Pancreas (tissue), 10 donors: ENCODE results near the gene TGFBR1. TPM values are rescaled to one million over a fixed set of nuclear protein-coding genes. Genes with fewer than 3 reads are reported as not detected.
A peak's percentile ranks its signal among the peaks of the same experiment; 100 is the strongest.

Experiments used
- ATAC-seq, 4 donors: fragments of 200-7000 bp; cut with Tn5 transposase; one replicate each; pipeline versions ENCODE4 v1.8.0 to v1.9.1; 2020; ENCODE audit warnings: mild to moderate bottlenecking in 4 of 4, moderate library complexity in 4 of 4
- DNase-seq, 6 donors: peaks; one replicate each; pipeline ENCODE4 v3.0.0-alpha.2; 2020
- FAIRE-seq: peaks from 2 replicates; lab custom pipeline; 2012; peaks lifted over from hg19 to GRCh38; lab: Jason Lieb, UNC
- H3K27ac ChIP-seq, 4 donors: fragments of 200-600 bp; sonication (generic); 1 replicate in 3 of 4; 2 replicates in 1 of 4; pipeline versions ENCODE4 v1.5.0 to v1.8.0; 2020
- H3K27me3 ChIP-seq, 4 donors: fragments of 200-600 bp; one replicate each; pipeline ENCODE4 v1.8.0; 2021
- H3K36me3 ChIP-seq, 3 donors: fragments of 200-600 bp; sonication (generic) in 1 of 3; one replicate each; pipeline versions ENCODE4 v1.5.0 to v1.8.0; 2020 to 2021
- H3K4me1 ChIP-seq, 3 donors: fragments of 200-600 bp; one replicate each; pipeline ENCODE4 v1.8.0; 2021
- H3K4me3 ChIP-seq, 4 donors: fragments of 200-600 bp; sonication (generic) in 2 of 4; one replicate each; pipeline versions ENCODE4 v1.5.0 to v1.8.0; 2020 to 2021
- H3K9me3 ChIP-seq, 4 donors: fragments of 200-600 bp; one replicate each; pipeline ENCODE4 v1.8.0; 2021
- CTCF ChIP-seq, 4 donors: fragments of 200-600 bp; sonication (generic) in 3 of 4; IDR thresholded peaks; one replicate each; pipeline versions ENCODE4 v1.5.0 to v1.8.0; 2021; ENCODE audit warnings: antibody characterized with exemption in 4 of 4
- WGBS, 2 donors: extraction: QIAGEN DNeasy Blood & Tissue Kit; methylation state at CpG; one replicate each; pipeline ENCODE4 v1.1.7; 2013; 5-methylcytosine and 5-hydroxymethylcytosine counted together
- intact Hi-C, 3 donors: fragments of 100-400 bp; cut with DNase I; formaldehyde crosslinking; loops; one replicate each; pipeline versions ENCODE4 v1.11.1 to v1.14.2; 2022
- polyA plus RNA-seq, 2 donors: library from polyadenylated mRNA; stranded (reverse); fragments of 200-250 nt; gene quantifications; one replicate each; pipeline ENCODE4 v1.2.3, GENCODE V29; 2013
- total RNA-seq, 6 donors: library from RNA; stranded (reverse); fragmentation: NEBNext Ultra II Directional in 4 of 6; extraction: Animal tissue kit (Norgen Biotek cat#: 25700) in 4 of 6; gene quantifications; one replicate each; pipeline versions ENCODE4 v1.2.1 to v1.2.4, GENCODE V29; 2021 to 2023
- donor health status: healthy with polysubstance abuse.
- donor health status: DM: no; HTN: no; CAD: no; lungs with moderate emphysema.
- donor health status: DM: no; HTN: no; CAD: no.
- donor health status: control.
- donor health status: control.
- donor health status: Bipolar disorder and iron deficiency.
- donor health status: DM: yes; HTN: yes; CAD: no.
- donor health status: DM: no; HTN: no; CAD: no.
- donor health status: DM: no; HTN: no; CAD: no.
- donor health status: DM: yes; HTN: yes; CAD: no.

TGFBR1 gene
- total and polyA plus RNA-seq, 8 donors, result 3.5 to 43.6 (median 12.2) TPM

GRCh38 chr9:99172124-99173091, 67.5 kb downstream of the TGFBR1 start:
- no peaks in the 10 kb centered on the region for H3K4me1 ChIP-seq
- H3K36me3 ChIP-seq, result no peaks in the 10 kb centered on the region
- TF ChIP-seq CTCF (IDR thresholded peaks at IDR 0.05), result no peak
- peak in 1 of 4 donors; percentile 38 for ATAC-seq
- H3K27me3 ChIP-seq, result no peaks in the 10 kb centered on the region
- DNase-seq, result no peak
- intact Hi-C loops, result no loop called here
- no peak overlapping the region for H3K27ac ChIP-seq
- WGBS, 2 donors, result 58 to 61% methylated on average over 10 of the region's 10 CpGs
- no peaks in the 10 kb centered on the region for H3K9me3 ChIP-seq
- no peak for FAIRE-seq
- no peak overlapping the region for H3K4me3 ChIP-seq

- WGBS, 2 donors, result 63 to 67% methylated on average over 10 of the region's 10 CpGs
- intact Hi-C loops, result no loop called here
- Histone ChIP-seq H3K4me1 (no peaks in the 10 kb centered on the region), H3K27me3 (no peaks in the 10 kb centered on the region), H3K9me3 (no peaks in the 10 kb centered on the region), H3K27ac (peak overlapping the region in 2 of 4 donors; percentile 7 to 19), H3K4me3 (no peak overlapping the region), H3K36me3 (no peaks in the 10 kb centered on the region)
- ATAC-seq, result peak in 3 of 4 donors; percentile 26 to 79 (median 72)
- no peak for FAIRE-seq
- no peak for DNase-seq
- TF ChIP-seq CTCF (IDR thresholded peaks at IDR 0.05), result no peak
Observed at GRCh38 chr9:99173570-99174504, 68.9 kb downstream of the TGFBR1 start.

DNA sequence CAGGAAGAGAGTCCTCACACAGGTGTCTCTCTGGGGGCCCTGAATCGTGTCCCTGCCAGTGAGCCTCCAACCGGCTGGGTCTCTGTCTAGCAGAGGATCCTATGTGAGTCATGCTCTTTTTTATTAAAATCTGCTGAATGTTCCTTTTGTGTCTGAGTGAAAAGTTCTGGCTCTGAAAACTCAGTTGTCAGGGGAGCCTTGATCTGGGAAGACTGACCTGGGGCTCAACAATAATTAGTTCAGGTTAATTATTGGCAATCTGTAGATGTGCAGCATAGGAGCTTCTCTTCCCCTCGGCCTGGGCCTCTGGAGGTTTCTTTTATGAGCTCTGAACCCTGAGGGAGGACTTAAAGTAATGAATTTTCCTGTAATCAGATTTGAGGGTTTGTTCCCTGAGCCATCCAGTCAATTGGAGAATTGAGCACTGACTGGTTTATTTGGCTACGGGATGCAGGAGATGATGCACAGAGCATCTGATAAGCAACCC, 71.7 kb downstream of the TGFBR1 start:
- intact Hi-C loops, result no loop called here
- no peaks in the 10 kb centered on the region for H3K4me1 ChIP-seq
- ATAC-seq, result peak in 2 of 4 donors; percentile 41 to 46
- no peak for FAIRE-seq
- H3K9me3 ChIP-seq, result no peaks in the 10 kb centered on the region
- 54 to 61% methylated on average over 4 of the region's 4 CpGs for WGBS, 2 donors
- DNase-seq, result no peak
- H3K27me3 ChIP-seq, result no peaks in the 10 kb centered on the region
- TF ChIP-seq CTCF (IDR thresholded peaks at IDR 0.05), result no peak
- no peak overlapping the region for H3K4me3 ChIP-seq
- H3K27ac ChIP-seq, result peak overlapping the region in 2 of 4 donors; percentile 14 to 41
- no peaks in the 10 kb centered on the region for H3K36me3 ChIP-seq

GRCh38 chr9:99177576-99178366, 72.9 kb downstream of the TGFBR1 start:
- no peak overlapping the region for H3K4me3 ChIP-seq
- FAIRE-seq, result no peak
- no peak overlapping the region for H3K27ac ChIP-seq
- ATAC-seq, result no peak
- H3K4me1 ChIP-seq, result no peaks in the 10 kb centered on the region
- TF ChIP-seq CTCF (IDR thresholded peaks at IDR 0.05), result no peak
- intact Hi-C loops, result no loop called here
- no peak for DNase-seq
- no peaks in the 10 kb centered on the region for H3K9me3 ChIP-seq
- no peaks in the 10 kb centered on the region for H3K36me3 ChIP-seq
- 85 to 92% methylated on average over 8 of the region's 8 CpGs for WGBS, 2 donors
- H3K27me3 ChIP-seq, result no peaks in the 10 kb centered on the region
